Subcutaneous adipose tissue (tissue), 4 donors: ENCODE results near the gene IGF2. TPM values are rescaled to one million over a fixed set of nuclear protein-coding genes. Genes with fewer than 3 reads are reported as not detected.

Source experiments
- total RNA-seq, 4 donors: library from RNA; depleted of rRNA; stranded (reverse); fragments of >200 nt; gene quantifications; one replicate each; pipeline ENCODE4 v1.1.0, GENCODE V29; 2016
- TF ChIP-seq, protein P1 (sequence below): fragments of 450-650 bp; IDR thresholded peaks from one replicate; pipeline ENCODE4 v1.5.1; 2016; ENCODE audit warnings: low read depth, mild to moderate bottlenecking, control low read depth, antibody characterized with exemption, moderate library complexity

IGF2 gene
- total RNA-seq, 4 donors from 2014 or later = 21.6 to 32.8 (median 26.6) TPM

- TF ChIP-seq, protein P1, sequence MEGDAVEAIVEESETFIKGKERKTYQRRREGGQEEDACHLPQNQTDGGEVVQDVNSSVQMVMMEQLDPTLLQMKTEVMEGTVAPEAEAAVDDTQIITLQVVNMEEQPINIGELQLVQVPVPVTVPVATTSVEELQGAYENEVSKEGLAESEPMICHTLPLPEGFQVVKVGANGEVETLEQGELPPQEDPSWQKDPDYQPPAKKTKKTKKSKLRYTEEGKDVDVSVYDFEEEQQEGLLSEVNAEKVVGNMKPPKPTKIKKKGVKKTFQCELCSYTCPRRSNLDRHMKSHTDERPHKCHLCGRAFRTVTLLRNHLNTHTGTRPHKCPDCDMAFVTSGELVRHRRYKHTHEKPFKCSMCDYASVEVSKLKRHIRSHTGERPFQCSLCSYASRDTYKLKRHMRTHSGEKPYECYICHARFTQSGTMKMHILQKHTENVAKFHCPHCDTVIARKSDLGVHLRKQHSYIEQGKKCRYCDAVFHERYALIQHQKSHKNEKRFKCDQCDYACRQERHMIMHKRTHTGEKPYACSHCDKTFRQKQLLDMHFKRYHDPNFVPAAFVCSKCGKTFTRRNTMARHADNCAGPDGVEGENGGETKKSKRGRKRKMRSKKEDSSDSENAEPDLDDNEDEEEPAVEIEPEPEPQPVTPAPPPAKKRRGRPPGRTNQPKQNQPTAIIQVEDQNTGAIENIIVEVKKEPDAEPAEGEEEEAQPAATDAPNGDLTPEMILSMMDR = no peak
Measured at GRCh38 chr11:2180789-2181370, 41.7 kb upstream of the IGF2 start.

GRCh38 chr11:2180347-2180746 lies 41.2 kb upstream of the IGF2 start:
- TF ChIP-seq, protein P1 = no peak

DNA sequence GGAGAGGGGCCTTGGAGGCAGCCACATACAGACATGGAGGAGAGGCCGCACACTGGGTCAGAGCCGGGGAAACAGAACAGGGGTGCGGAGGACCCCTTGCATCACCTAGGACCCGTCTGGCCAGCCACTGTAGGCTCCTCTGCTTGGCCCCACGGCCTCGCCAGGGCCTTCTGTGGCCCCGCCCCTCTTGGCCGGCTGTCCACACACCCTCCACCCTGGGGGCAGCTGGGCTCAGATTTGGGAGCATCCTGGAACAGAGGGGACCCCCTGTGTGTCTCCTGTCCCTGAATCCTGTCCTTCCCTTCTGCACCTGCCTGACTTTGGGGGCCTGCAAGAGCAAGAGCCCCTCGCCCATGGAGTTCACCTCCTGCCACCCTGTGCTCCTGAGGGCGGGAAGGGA lies 40.3 kb upstream of the IGF2 start:
- TF ChIP-seq, protein P1 = no peak

- TF ChIP-seq, protein P1 = no peak
Measured at GRCh38 chr11:2178906-2179494, 39.8 kb upstream of the IGF2 start.

- TF ChIP-seq, protein P1 = no peak
Measured at GRCh38 chr11:2177076-2177475, 37.9 kb upstream of the IGF2 start.

DNA sequence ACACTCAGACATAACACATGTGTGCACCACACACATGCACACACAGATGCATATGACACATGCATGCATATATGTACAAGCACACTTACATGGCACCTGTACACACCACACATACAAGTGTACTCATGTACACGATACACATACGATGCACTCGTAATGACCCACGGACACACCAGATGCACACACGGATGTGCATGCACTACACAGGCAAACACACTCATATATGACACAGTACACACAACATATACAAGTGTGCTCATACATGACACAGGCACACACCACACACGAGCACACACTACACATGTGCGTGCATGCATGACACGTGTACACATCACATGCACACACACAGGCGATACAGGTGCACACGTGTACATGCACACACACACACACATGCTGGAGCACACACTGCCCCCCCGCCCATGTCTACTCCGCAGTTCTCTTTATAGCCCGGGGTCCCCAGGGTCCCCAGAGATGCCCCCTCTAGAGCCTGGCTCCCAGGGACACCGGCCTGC lies 37.3 kb upstream of the IGF2 start:
- TF ChIP-seq, protein P1 = no peak

DNA sequence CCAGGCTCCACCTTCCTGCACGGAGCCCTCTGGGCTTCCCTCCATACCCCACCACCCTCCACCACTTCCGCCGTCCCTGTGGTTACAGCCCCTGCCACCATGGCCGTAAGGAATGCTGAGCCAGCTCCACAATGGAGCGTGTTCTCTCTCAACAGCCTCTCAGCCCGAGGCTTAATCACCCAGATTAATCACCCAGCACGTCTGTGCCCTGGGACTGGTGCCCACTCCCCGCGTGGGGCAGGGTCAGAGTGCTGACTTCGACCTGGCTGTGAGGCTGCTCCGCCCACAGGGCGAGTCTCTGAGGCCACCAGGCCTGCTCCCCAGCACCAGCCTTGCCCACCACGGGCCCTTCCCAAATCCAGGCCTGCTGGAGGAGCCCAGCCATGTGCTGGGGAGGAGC lies 36.5 kb upstream of the IGF2 start:
- TF ChIP-seq, protein P1 = no peak
